Right kidney (tissue), 9 donors: Measurements from ENCODE around the gene PRSS36.
"Not testable (repeated sequence)": the region's sequence is repeated elsewhere in the genome, so short reads cannot be mapped to it uniquely, and the experiment has no call there.

Experiments used
- DNase-seq: peaks from one replicate; pipeline ENCODE4 v3.0.0-alpha.2; 2016
- long read RNA-seq, 8 donors: transcript quantifications; one replicate each; lab custom pipeline, GENCODE V29; 2026

PRSS36 gene
- long read RNA-seq, donor 1 = 0 reads
- long read RNA-seq, donor 2 = 0 reads
- long read RNA-seq, donor 3 = 0 reads
- long read RNA-seq, donor 4 = 0 reads
- long read RNA-seq, donor 5 = 0 reads
- long read RNA-seq, donor 6 = 0 reads
- long read RNA-seq, donor 7 = 0 reads
- long read RNA-seq, donor 8 = 0 reads

DNA sequence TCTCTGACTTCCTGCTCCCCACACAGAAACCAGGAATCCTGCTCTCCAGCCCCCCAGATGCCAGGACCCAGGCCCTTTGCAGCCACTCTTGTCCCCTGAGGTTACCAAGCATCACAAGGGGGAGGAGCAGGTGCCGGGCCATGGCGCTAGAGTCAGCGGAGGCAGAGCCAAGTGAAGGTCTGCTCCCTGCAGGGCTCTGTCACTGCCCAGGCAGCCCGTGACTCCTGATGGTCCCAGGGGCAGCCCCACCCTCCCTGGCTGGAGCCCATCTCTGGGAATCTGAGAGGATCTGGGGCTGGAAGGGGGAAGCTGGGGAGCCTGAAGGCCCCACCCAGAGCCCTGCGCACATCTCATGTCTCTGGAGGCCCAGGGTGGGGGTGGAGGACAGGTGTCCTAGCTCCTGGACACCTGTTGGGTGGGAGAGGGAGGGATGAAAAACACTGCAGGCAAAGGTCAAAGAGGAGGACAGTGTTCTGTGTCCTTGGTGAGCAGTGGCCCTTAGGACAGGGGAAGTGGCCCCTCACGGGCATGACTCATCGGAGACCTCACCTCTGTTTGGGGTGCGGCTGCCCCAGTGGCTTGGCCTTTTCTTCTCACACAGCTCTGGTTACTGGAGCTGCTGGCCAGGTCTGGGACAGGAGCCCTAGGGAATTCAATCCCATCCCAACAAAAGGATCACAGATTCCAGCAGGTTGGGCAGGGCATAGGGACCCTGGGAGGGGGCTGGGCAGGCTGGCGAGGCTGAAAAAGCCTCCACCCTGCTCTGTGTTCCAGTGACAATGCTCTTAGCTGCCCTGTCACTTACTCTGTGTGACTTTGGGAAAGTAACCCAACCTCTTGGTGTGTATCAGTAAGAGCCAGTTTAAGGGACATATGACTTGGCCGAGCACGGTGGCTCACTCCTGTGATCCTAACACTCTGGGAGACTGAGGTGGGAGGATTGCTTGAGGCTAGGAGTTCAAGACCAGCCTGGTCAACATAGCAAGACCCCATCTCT, at the start of gene PRSS36:
PRSS36 (minus strand) TSS at position 173 of the 997 bp plus-strand sequence; CDS start at position 142, 31 bp downstream.
- no peak for DNase-seq

- no peak for DNase-seq
These were observed 49.7 kb upstream of the PRSS36 start for GRCh38 chr16:31199430-31200041.

- DNase-seq = no peak
These were observed 48.5 kb upstream of the PRSS36 start for GRCh38 chr16:31198207-31198882.

DNA sequence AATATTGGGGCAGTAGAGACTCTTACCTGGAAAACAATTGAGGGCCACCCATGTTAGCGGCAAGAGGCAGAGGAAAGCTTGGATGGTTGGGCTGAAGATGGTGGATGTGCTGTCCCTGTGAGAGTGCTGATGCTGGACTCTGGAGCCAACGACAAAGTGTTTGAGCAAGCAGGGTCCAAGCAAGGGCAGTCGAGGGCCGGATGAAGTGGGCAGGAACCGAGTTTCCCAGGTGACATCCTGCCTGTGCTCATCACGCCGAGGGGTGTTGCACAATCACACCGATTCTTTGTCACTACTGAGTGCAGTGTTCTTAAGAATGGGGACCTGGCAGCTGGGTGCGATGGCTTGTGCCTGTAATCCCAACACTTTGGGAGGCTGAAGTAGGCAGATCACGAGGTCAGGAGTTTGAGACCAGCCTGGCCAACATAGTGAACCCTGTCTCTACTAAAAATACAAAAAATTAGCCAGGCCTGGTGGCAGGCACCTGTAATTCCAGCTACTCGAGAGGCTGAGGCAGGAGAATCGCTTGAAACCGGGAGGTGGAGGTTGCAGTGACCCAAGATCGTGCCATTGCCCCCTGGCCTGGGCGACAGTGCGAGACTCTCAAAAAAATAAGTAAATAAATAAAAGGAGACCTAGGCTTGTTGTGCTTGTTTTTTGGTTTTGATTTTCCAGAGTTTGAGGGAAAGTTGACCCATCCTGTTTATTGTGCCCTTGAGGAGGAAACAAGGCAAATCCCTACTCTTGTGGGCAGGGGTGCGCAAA, 46.6 kb upstream of the PRSS36 start:
- DNase-seq = no peak

GRCh38 chr16:31195861-31196260, 46.0 kb upstream of the PRSS36 start:
- not testable (repeated sequence) for DNase-seq

GRCh38 chr16:31194898-31195297, 45.0 kb upstream of the PRSS36 start:
- DNase-seq = no peak

DNA sequence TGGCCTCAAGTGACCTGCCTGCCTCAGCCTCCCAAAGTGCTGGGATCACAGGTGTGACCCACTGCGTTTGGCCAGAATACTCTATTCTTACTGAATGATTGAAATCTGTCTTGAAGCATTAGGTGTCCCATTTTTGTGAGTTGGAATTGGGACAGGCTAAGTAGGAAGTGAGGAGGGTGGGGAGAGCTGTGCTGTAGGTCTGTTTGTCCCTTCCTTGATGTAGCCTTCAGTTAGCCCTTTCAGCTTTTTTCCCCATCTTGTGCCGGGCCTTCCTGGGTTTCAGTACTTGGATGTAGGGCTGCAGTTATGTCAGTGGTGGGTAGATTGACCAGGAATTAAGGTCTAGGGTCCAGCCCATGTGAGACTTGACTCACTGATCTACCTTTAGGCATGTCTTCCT, 44.0 kb upstream of the PRSS36 start:
- DNase-seq = no peak

GRCh38 chr16:31192856-31193642, 43.2 kb upstream of the PRSS36 start:
- no peak for DNase-seq

- DNase-seq = no peak
These were observed 42.0 kb upstream of the PRSS36 start for GRCh38 chr16:31191697-31192428.

DNA sequence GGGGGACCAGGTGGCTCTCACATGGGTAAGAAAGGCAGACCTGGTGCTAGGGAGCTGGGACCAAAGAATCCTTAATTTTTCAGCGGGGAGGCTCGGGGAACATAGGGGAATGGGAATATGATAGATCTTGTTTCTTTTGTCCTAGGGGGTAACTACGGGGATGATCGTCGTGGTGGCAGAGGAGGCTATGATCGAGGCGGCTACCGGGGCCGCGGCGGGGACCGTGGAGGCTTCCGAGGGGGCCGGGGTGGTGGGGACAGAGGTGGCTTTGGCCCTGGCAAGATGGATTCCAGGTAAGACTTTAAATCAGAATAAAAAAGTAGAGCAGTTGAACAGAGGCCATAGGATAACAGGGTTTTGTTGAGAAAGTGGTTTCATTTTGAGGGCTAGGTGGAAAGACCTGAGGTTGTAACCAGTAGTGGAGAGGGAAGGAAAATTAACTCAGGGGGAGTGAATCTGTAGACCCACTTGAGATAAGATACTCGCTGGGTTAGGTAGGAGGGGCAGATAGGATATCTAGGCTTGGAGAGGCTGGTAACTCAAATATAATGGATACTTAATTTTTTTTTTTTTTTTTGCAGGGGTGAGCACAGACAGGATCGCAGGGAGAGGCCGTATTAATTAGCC, 41.1 kb upstream of the PRSS36 start:
- no peak for DNase-seq

DNA sequence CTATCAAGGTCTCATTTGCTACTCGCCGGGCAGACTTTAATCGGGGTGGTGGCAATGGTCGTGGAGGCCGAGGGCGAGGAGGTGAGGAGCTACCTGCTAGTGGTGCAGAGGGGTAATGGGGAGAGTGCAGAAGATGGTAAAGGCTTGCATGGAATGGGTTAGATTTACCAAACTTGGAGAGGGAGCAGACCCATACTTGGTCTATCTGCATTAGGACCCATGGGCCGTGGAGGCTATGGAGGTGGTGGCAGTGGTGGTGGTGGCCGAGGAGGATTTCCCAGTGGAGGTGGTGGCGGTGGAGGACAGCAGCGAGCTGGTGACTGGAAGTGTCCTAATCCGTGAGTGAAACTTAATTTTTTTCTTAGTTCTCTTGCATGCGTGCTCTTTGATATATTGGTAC, 40.2 kb upstream of the PRSS36 start:
- no peak for DNase-seq

DNA sequence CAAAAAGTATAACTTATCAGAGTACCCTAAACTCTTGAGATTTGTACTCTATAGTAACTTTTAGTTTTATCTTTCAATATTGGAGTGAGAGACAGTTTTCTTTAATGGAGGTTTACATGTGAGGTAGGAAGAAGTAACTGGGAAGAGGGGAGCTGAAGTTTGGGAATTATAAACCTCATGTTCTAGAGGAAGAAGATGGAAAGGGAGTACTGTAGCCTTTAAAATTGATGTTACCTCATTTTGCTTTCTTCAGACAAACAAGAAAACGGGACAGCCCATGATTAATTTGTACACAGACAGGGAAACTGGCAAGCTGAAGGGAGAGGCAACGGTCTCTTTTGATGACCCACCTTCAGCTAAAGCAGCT, 39.5 kb upstream of the PRSS36 start:
- no peak for DNase-seq

DNA sequence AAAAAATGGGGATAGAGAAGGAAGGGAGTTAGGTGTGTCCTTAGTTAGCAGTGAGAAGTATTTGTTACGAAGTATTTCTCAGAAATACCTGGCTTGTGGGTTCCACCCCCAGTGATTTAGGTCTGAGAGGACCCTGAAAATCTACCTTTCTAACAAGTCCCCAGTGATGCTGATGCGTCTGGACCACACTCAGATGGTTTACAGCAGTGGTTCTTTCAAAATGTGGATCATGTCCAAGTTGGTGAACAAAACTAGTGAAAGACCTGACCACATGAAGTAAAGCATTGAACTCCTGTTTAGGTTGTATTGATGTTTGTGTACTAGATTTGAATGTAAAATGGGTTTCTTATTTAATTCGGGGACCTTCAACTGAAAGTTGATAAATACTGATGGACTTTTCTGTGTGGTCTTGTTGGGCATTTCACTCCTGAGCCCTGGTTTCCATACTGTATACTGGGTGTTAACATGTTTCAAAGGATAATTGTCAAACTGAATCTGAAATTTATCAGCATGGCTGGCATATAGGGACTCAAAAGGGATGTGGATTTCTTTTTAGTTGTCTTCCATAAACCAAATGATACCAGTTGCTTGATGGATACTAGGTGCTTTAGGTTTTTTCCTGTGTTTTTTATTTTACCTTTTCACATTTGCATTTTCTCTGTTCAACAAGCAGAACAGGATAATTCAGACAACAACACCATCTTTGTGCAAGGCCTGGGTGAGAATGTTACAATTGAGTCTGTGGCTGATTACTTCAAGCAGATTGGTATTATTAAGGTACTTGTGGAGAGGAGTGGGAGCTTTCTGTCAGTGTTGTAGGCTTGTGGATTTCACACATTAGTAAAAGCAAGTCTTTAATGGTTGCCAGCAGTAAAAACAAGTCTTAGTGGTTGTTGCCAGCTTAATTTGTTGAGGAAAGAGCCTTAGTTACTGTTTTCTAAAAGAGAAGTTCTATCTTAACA, 38.9 kb upstream of the PRSS36 start:
- DNase-seq = no peak

DNA sequence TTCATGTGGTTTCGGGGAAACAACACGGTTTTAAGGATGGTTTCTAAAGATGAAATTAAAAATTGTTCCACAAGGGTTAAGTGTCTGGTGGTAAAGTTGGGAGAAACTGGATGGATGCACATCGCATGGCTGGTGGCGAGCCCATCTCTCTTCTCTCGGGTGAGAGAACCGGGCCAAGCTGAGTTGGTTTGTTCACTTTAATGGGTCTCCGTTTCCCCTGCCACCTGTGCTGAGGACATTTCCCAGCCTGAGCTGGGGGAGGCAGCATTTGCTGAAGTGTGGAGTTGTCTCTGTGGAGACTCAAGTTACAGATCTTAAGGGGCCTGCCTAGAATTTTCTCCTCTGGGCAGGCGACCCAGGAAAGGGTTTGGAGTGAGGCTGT, 37.9 kb upstream of the PRSS36 start:
- DNase-seq = no peak

GRCh38 chr16:31186930-31187807, 37.3 kb upstream of the PRSS36 start:
- DNase-seq = no peak

DNA sequence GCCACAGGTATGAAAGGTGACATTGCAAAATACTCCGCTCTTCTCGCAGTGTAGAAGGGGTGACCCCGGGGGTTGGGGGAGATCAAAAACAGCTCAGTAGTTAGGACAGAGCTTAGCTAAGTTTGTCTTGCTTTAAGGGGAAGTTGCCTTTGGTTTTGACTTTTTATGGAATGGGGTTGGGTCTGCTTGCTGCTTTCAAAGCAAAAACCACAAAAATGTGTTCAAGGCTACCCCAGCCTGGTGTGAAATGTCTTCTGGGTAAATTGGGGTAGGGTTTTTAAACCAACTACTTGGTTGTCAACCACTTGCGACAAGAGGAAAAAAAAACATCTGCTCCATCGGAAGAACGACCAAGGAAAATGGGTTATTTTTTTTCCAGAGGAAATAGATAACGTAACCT, 36.3 kb upstream of the PRSS36 start:
- DNase-seq = no peak

- no peak for DNase-seq
These were observed 35.5 kb upstream of the PRSS36 start for GRCh38 chr16:31185339-31185738.

DNA sequence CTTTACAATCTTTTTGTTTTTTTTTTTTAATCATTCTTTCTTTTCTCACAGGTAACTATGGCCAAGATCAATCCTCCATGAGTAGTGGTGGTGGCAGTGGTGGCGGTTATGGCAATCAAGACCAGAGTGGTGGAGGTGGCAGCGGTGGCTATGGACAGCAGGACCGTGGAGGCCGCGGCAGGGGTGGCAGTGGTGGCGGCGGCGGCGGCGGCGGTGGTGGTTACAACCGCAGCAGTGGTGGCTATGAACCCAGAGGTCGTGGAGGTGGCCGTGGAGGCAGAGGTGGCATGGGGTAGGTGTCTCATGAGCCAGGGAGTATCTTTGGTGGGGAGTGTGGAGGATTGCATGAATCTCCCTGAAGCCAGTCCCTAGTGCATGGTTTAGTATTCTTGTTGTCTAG, 35.0 kb upstream of the PRSS36 start:
- no peak for DNase-seq
